WTC11 (cell line): ENCODE measurements around the gene OGG1. TPM values are rescaled to one million over a fixed set of nuclear protein-coding genes. Genes with fewer than 3 reads are reported as not detected.

Experiments used
- ATAC-seq: fragments of 200-7000 bp; cut with Tn5 transposase; 2 replicates; pipeline ENCODE4 v1.10.0; 2021; ENCODE audit warnings: mild to moderate bottlenecking, moderate library complexity
- CTCF ChIA-PET: fragments of 300-600 bp; sonication (Branson Sonifier 250); formaldehyde crosslinking; loops from one replicate; lab custom pipeline; 2021; ENCODE audit warnings: antibody characterized with exemption; lab: Charles Lee
- POLR2A ChIA-PET: fragments of 350-600 bp; sonication (Branson Sonifier 250); formaldehyde crosslinking; loops from one replicate; lab custom pipeline; 2021; ENCODE audit warnings: antibody characterized with exemption; lab: Charles Lee
- DNase-seq: peaks from one replicate; pipeline ENCODE4 v3.0.0; 2021; ENCODE audit warnings: low spot score
- H3K27ac Mint-ChIP-seq: 2 replicates; pipeline ENCODE4 v1.8.0; 2021; ENCODE audit warnings: mixed read lengths
- H3K27me3 Mint-ChIP-seq: 2 replicates; pipeline ENCODE4 v1.8.0; 2021; ENCODE audit warnings: low read depth, mild to moderate bottlenecking, moderate library complexity, mixed read lengths
- H3K36me3 Mint-ChIP-seq: 2 replicates; pipeline ENCODE4 v1.8.0; 2021; ENCODE audit warnings: mixed read lengths
- H3K4me1 Mint-ChIP-seq: 2 replicates; pipeline ENCODE4 v1.8.0; 2022; ENCODE audit warnings: mixed read lengths
- H3K4me3 Mint-ChIP-seq: 2 replicates; pipeline ENCODE4 v1.8.0; 2021; ENCODE audit warnings: mild to moderate bottlenecking, moderate library complexity, mixed read lengths
- H3K9me3 Mint-ChIP-seq: 2 replicates; pipeline ENCODE4 v1.8.0; 2021; ENCODE audit warnings: mixed read lengths
- FOXJ3 ChIP-seq: sonication (generic); formaldehyde crosslinking; IDR thresholded peaks from 2 replicates; pipeline ENCODE4 v1.9.0; 2021; ENCODE audit warnings: missing genetic modification reagents, mild to moderate bottlenecking, borderline replicate concordance
- GTF2I ChIP-seq: fragments of 250-450 bp; sonication (Bioruptor Pico); conservative IDR thresholded peaks from 2 replicates; pipeline ENCODE4 v1.4.0; 2021; ENCODE audit warnings: mild to moderate bottlenecking
- HMGA2 ChIP-seq: fragments of 250-450 bp; sonication (Bioruptor Pico); IDR thresholded peaks from 2 replicates; pipeline ENCODE4 v1.4.0; 2021; ENCODE audit warnings: mild to moderate bottlenecking, moderate library complexity
- NR3C1 ChIP-seq: sonication (generic); formaldehyde crosslinking; conservative IDR thresholded peaks from 2 replicates; pipeline ENCODE4 v1.8.1; 2023; ENCODE audit warnings: low read depth, mild to moderate bottlenecking, missing genetic modification reagents
- SMAD4 ChIP-seq: sonication (generic); formaldehyde crosslinking; IDR thresholded peaks from 2 replicates; pipeline ENCODE4 v1.8.0; 2022; ENCODE audit warnings: mild to moderate bottlenecking, missing genetic modification reagents
- TP53 ChIP-seq: sonication (generic); formaldehyde crosslinking; IDR thresholded peaks from 2 replicates; pipeline ENCODE4 v1.8.1; 2023; ENCODE audit warnings: mild to moderate bottlenecking, missing genetic modification reagents
- USF1 ChIP-seq: sonication (generic); formaldehyde crosslinking; IDR thresholded peaks from 2 replicates; pipeline ENCODE4 v1.8.0; 2022; ENCODE audit warnings: mild to moderate bottlenecking, missing genetic modification reagents
- USF2 ChIP-seq: sonication (generic); formaldehyde crosslinking; IDR thresholded peaks from 2 replicates; pipeline ENCODE4 v1.8.1; 2023; ENCODE audit warnings: mild to moderate bottlenecking, missing genetic modification reagents, moderate library complexity
- ZNF281 ChIP-seq: sonication (generic); formaldehyde crosslinking; IDR thresholded peaks from 2 replicates; pipeline ENCODE4 v1.8.0; 2023; ENCODE audit warnings: mild to moderate bottlenecking, missing genetic modification reagents
- ZNF416 ChIP-seq: fragments of 250-450 bp; sonication (Bioruptor Pico); IDR thresholded peaks from 2 replicates; pipeline ENCODE4 v1.9.0; 2021; ENCODE audit warnings: mild to moderate bottlenecking, inconsistent platforms
- ZNF512 ChIP-seq: sonication (generic); formaldehyde crosslinking; IDR thresholded peaks from 2 replicates; pipeline ENCODE4 v1.8.1; 2022; ENCODE audit warnings: missing genetic modification reagents, borderline replicate concordance
- ZNF532 ChIP-seq: fragments of 250-450 bp; sonication (Bioruptor Pico); IDR thresholded peaks from 2 replicates; pipeline ENCODE4 v1.9.0; 2021; ENCODE audit warnings: mild to moderate bottlenecking, borderline replicate concordance
- total RNA-seq: library from RNA; stranded (reverse); gene quantifications from 3 replicates; pipeline ENCODE4 v1.2.3, GENCODE V29; 2021

The OGG1 gene
- total RNA-seq, 1 experiment from 2014 or later, result 27.3 TPM

- H3K27me3 Mint-ChIP-seq, result peaks cover 26% of the 10 kb centered on the region
- CTCF ChIA-PET, result no interaction called here
- DNase-seq (no peak), ATAC-seq (no peak)
- H3K4me3 Mint-ChIP-seq, result no peak overlapping the region
- H3K27ac Mint-ChIP-seq, result no peak overlapping the region
- no peaks in the 10 kb centered on the region for H3K4me1 Mint-ChIP-seq
- TF ChIP-seq HMGA2 (CRISPR knock-in tag), result no peak
- no peak for TF ChIP-seq ZNF512 (CRISPR knock-in tag)
- no peak for TF ChIP-seq NR3C1 (CRISPR knock-in tag)
- TF ChIP-seq FOXJ3 (CRISPR knock-in tag), result no peak
- H3K9me3 Mint-ChIP-seq, result no peaks in the 10 kb centered on the region
- POLR2A ChIA-PET, result interaction anchor here (1.0 kb wide), 1 partner anchor 30 kb away, joined by 3 read pairs; the partner anchor contains the start of gene OGG1
- peaks cover 30% of the 10 kb centered on the region for H3K36me3 Mint-ChIP-seq
Measured at GRCh38 chr3:9779721-9780457, 30.1 kb downstream of the OGG1 start.

- DNase-seq (no peak), ATAC-seq (no peak)
- ChIA-PET CTCF (no interaction called here), POLR2A (interaction anchor here (1.0 kb wide), 1 partner anchor 31 kb away, joined by 3 read pairs; the partner anchor contains the start of gene OGG1)
- no peak overlapping the region for H3K27ac Mint-ChIP-seq
- no peak overlapping the region for H3K4me3 Mint-ChIP-seq
- TF ChIP-seq USF2 (CRISPR knock-in tag), result no peak
- no peak for TF ChIP-seq USF1 (CRISPR knock-in tag)
- no peak for TF ChIP-seq SMAD4 (CRISPR knock-in tag)
- TF ChIP-seq ZNF532 (CRISPR knock-in tag), result no peak
- TF ChIP-seq GTF2I (CRISPR knock-in tag), result no peak
- TF ChIP-seq ZNF281 (CRISPR knock-in tag), result no peak
- TF ChIP-seq TP53, result no peak
- TF ChIP-seq ZNF416 (CRISPR knock-in tag), result no peak
- H3K4me1 Mint-ChIP-seq, result no peaks in the 10 kb centered on the region
- H3K36me3 Mint-ChIP-seq, result peaks cover 36% of the 10 kb centered on the region
- no peaks in the 10 kb centered on the region for H3K9me3 Mint-ChIP-seq
- H3K27me3 Mint-ChIP-seq, result peaks cover 21% of the 10 kb centered on the region
Measured at GRCh38 chr3:9780458-9780812, 30.7 kb downstream of the OGG1 start.
